B cell (primary cell): ENCODE results near the gene NPFFR2. TPM values are rescaled to one million over a fixed set of nuclear protein-coding genes. Genes with fewer than 3 reads are reported as not detected.

Experiments used
- ATAC-seq: fragments of 200-7000 bp; cut with Tn5 transposase; one replicate; pipeline ENCODE4 v1.10.0; 2021; ENCODE audit warnings: low read depth, mild to moderate bottlenecking, moderate number of reproducible peaks, moderate library complexity
- CTCF ChIA-PET: fragments of 350-600 bp; sonication (Branson Sonifier 250); formaldehyde crosslinking; loops from one replicate; lab custom pipeline; 2021; ENCODE audit warnings: antibody characterized with exemption, inconsistent platforms; lab: Charles Lee
- POLR2A ChIA-PET: fragments of 350-600 bp; sonication (Branson Sonifier 250); formaldehyde crosslinking; loops from one replicate; lab custom pipeline; 2021; ENCODE audit warnings: antibody characterized with exemption; lab: Charles Lee
- DNase-seq: peaks from one replicate; pipeline ENCODE4 v3.0.0; 2013
- H2AFZ ChIP-seq: 2 replicates; pipeline ENCODE4 v1.6.1; 2012; ENCODE audit warnings: mild to moderate bottlenecking, low read depth, low read length; ENCODE audit not compliant: insufficient read depth, poor library complexity, severe bottlenecking
- H3K27ac ChIP-seq, 2 donors: 1 replicate in 1 of 2; 2 replicates in 1 of 2; pipeline ENCODE4 v1.5.1; 2012 to 2013; ENCODE audit warnings: low read length in 2 of 2, mild to moderate bottlenecking in 2 of 2, moderate library complexity in 1 of 2
- H3K27me3 ChIP-seq, 4 experiments: fragments of 200-600 bp in 1 of 4; sonication (generic) in 1 of 4; replicated peaks in 1 of 4; 1 replicate in 2 of 4; 2 replicates in 2 of 4; pipeline versions ENCODE4 v1.6.1 to v1.7.0; 2013 to 2016; ENCODE audit warnings: low read length in 3 of 4, mild to moderate bottlenecking in 2 of 4, mixed read lengths in 1 of 4, moderate library complexity in 1 of 4; ENCODE audit not compliant: insufficient read depth in 4 of 4, control insufficient read depth in 3 of 4; ENCODE audit errors: control extremely low read depth in 1 of 4
- H3K36me3 ChIP-seq, 2 experiments: replicated peaks in 1 of 2; 1 replicate in 1 of 2; 2 replicates in 1 of 2; pipeline versions ENCODE4 v1.6.1 to v1.7.1; 2013; ENCODE audit warnings: low read length in 1 of 2; ENCODE audit not compliant: insufficient read depth in 2 of 2, control insufficient read depth in 1 of 2; ENCODE audit errors: control extremely low read depth in 1 of 2, extremely low read depth in 1 of 2
- H3K4me1 ChIP-seq, 2 donors: fragments of 200-600 bp in 1 of 2; sonication (generic) in 1 of 2; 1 replicate in 1 of 2; 2 replicates in 1 of 2; pipeline versions ENCODE4 v1.5.1 to v1.6.1; 2013 to 2017; ENCODE audit warnings: low read length in 2 of 2; ENCODE audit not compliant: control insufficient read depth in 2 of 2, insufficient read depth in 2 of 2
- H3K4me2 ChIP-seq: replicated peaks from 2 replicates; pipeline ENCODE3; 2012; ENCODE audit warnings: mild to moderate bottlenecking, low read depth, low read length; ENCODE audit not compliant: poor library complexity, severe bottlenecking
- H3K4me3 ChIP-seq, 5 experiments: fragments of 200-600 bp in 1 of 5; sonication (generic) in 1 of 5; 1 replicate in 3 of 5; 2 replicates in 2 of 5; pipeline versions ENCODE4 v1.5.1 to v1.7.0; 2011 to 2016; ENCODE audit warnings: low read length in 4 of 5, mild to moderate bottlenecking in 4 of 5, low read depth in 2 of 5, control low read depth in 1 of 5, moderate library complexity in 1 of 5; ENCODE audit not compliant: insufficient read depth in 1 of 5; ENCODE audit errors: control extremely low read depth in 1 of 5, extremely low read depth in 1 of 5
- H3K79me2 ChIP-seq: fragments of 200-600 bp; sonication (generic); one replicate; pipeline ENCODE4 v1.6.0; 2016; ENCODE audit warnings: low read length; ENCODE audit not compliant: control insufficient read depth, insufficient read depth
- H3K9ac ChIP-seq: fragments of 200-600 bp; sonication (generic); 2 replicates; pipeline ENCODE4 v1.6.1; 2017; ENCODE audit warnings: mild to moderate bottlenecking, low read length, moderate library complexity
- H3K9me3 ChIP-seq, 3 donors: one replicate each; pipeline versions ENCODE4 v1.6.1 to v1.7.1; 2013; ENCODE audit warnings: low read length in 2 of 3; ENCODE audit not compliant: control insufficient read depth in 2 of 3, insufficient read depth in 1 of 3; ENCODE audit errors: control extremely low read depth in 1 of 3
- H4K20me1 ChIP-seq: 2 replicates; pipeline ENCODE4 v1.6.0; 2012; ENCODE audit warnings: mild to moderate bottlenecking, low read length; ENCODE audit not compliant: insufficient read depth, control insufficient read depth, poor library complexity, severe bottlenecking
- H3K27ac Mint-ChIP-seq: one replicate; pipeline ENCODE4 v1.8.0; 2021; ENCODE audit warnings: mixed read lengths
- H3K27me3 Mint-ChIP-seq: one replicate; pipeline ENCODE4 v1.8.0; 2021; ENCODE audit warnings: mixed read lengths
- H3K4me1 Mint-ChIP-seq: one replicate; pipeline ENCODE4 v1.8.0; 2021; ENCODE audit warnings: mixed read lengths
- H3K4me3 Mint-ChIP-seq: one replicate; pipeline ENCODE4 v1.8.0; 2021; ENCODE audit warnings: mixed read lengths
- H3K9me3 Mint-ChIP-seq: one replicate; pipeline ENCODE4 v1.8.0; 2022; ENCODE audit warnings: mixed read lengths; ENCODE audit not compliant: insufficient read depth
- CTCF ChIP-seq: fragments of 200-600 bp; IDR thresholded peaks from one replicate; pipeline ENCODE4 v1.8.0; 2022; ENCODE audit warnings: antibody characterized with exemption, mild to moderate bottlenecking
- EZH2 ChIP-seq: IDR thresholded peaks from 2 replicates; pipeline ENCODE4 v1.6.1; 2012; ENCODE audit warnings: borderline replicate concordance, low read depth, mild to moderate bottlenecking, moderate library complexity, low read length; ENCODE audit not compliant: insufficient read depth, poor library complexity, severe bottlenecking
- WGBS: methylation state at CpG from one replicate; pipeline ENCODE4 v1.1.5; 2013; ENCODE audit warnings: missing lambda C conversion rate; ENCODE audit not compliant: insufficient coverage; 5-methylcytosine and 5-hydroxymethylcytosine counted together
- intact Hi-C: fragments of 100-400 bp; cut with micrococcal nuclease; formaldehyde crosslinking; loops from one replicate; pipeline ENCODE4 v1.10.0; 2022
- polyA plus RNA-seq: library from polyadenylated mRNA; depleted of rRNA; stranded (reverse); fragments of >200 nt; gene quantifications from 2 replicates; pipeline ENCODE4 v1.2.3, GENCODE V29; 2012
- total RNA-seq, 2 donors: library from RNA; stranded (reverse); fragments of 120-200 nt in 1 of 2; gene quantifications; 1 replicate in 1 of 2; 2 replicates in 1 of 2; pipeline versions ENCODE4 v1.2.3 to v1.2.4, GENCODE V29; 2013 to 2022

The NPFFR2 gene
- total and polyA plus RNA-seq, 2 donors (not counting 1 experiment from before 2014, with no cell fraction given), result not detected

GRCh38 chr4:72006586-72006985, 25.2 kb upstream of the NPFFR2 start:
- Mint-ChIP-seq H3K4me1 (no peaks in the 10 kb centered on the region), H3K27ac (no peak overlapping the region), H3K4me3 (no peak overlapping the region), H3K9me3 (no peaks in the 10 kb centered on the region), H3K27me3 (no peaks in the 10 kb centered on the region)
- Histone ChIP-seq H3K9ac (no peak overlapping the region), H3K27me3 (no peaks in the 10 kb centered on the region), H3K9me3 (no peaks in the 10 kb centered on the region), H3K36me3 (no peaks in the 10 kb centered on the region), H3K4me2 (no peak overlapping the region), H3K4me3 (no peak overlapping the region), H3K27ac (no peak overlapping the region), H3K79me2 (no peaks in the 10 kb centered on the region), H3K4me1 (no peaks in the 10 kb centered on the region), H4K20me1 (no peaks in the 10 kb centered on the region), H2AFZ (no peak overlapping the region)
- ChIA-PET CTCF (no interaction called here), POLR2A (no interaction called here)
- DNase-seq (no peak), ATAC-seq (no peak)
- intact Hi-C loops, result no loop called here
- TF ChIP-seq CTCF (no peak), EZH2 (no peak)
- WGBS, result 50% methylated on average over 1 of the region's 2 CpGs

GRCh38 chr4:72011906-72012305, 19.9 kb upstream of the NPFFR2 start:
- no peak for ATAC-seq
- ChIA-PET CTCF (no interaction called here), POLR2A (no interaction called here)
- H3K4me2 ChIP-seq, result no peak overlapping the region
- H3K27ac Mint-ChIP-seq, result no peak overlapping the region
- TF ChIP-seq EZH2 (no peak), CTCF (no peak)
- H3K4me1 Mint-ChIP-seq, result no peaks in the 10 kb centered on the region
- H3K9ac ChIP-seq, result no peak overlapping the region
- no peaks in the 10 kb centered on the region for H3K9me3 ChIP-seq
- no peaks in the 10 kb centered on the region for H3K27me3 Mint-ChIP-seq
- no peaks in the 10 kb centered on the region for H3K9me3 Mint-ChIP-seq
- H3K79me2 ChIP-seq, result no peaks in the 10 kb centered on the region
- no peak overlapping the region for H3K4me3 ChIP-seq
- H3K36me3 ChIP-seq, result no peaks in the 10 kb centered on the region
- H3K4me3 Mint-ChIP-seq, result no peak overlapping the region
- intact Hi-C loops, result no loop called here
- H2AFZ ChIP-seq, result no peak overlapping the region
- H3K27ac ChIP-seq, result no peak overlapping the region
- no peak for DNase-seq
- no peaks in the 10 kb centered on the region for H4K20me1 ChIP-seq
- no peaks in the 10 kb centered on the region for H3K4me1 ChIP-seq
- no peaks in the 10 kb centered on the region for H3K27me3 ChIP-seq
